PC-3 (cell line): ENCODE measurements around the gene SMARCD3. TPM values are rescaled to one million over a fixed set of nuclear protein-coding genes. Genes with fewer than 3 reads are reported as not detected.

ENCODE experiments used
- ATAC-seq: fragments of 200-7000 bp; cut with Tn5 transposase; 2 replicates; pipeline ENCODE4 v1.9.1; 2020; ENCODE audit warnings: mild to moderate bottlenecking, moderate library complexity
- BruUV-seq: library from RNA; stranded (reverse); fragments of 400-500 nt; replicated peaks from 2 replicates; lab custom pipeline; 2021; lab: Mats Ljungman, UMichigan
- CTCF ChIA-PET: fragments of 300-600 bp; sonication (Branson Sonifier 250); formaldehyde crosslinking; loops from one replicate; lab custom pipeline; 2022; ENCODE audit warnings: antibody characterized with exemption; lab: Charles Lee
- POLR2A ChIA-PET: fragments of 300-600 bp; sonication (Branson Sonifier 250); formaldehyde crosslinking; loops from one replicate; lab custom pipeline; 2022; ENCODE audit warnings: antibody characterized with exemption; ENCODE audit not compliant: unreplicated experiment; lab: Charles Lee
- DNase-seq: peaks from one replicate; pipeline ENCODE4 v3.0.0-alpha.2; 2015
- H2AFZ ChIP-seq: fragments of 300-600 bp; sonication (generic); 2 replicates; pipeline ENCODE4 v1.6.0; 2016; ENCODE audit warnings: antibody characterized with exemption, low read length
- H3F3A ChIP-seq: fragments of 300-600 bp; sonication (generic); one replicate; pipeline ENCODE4 v1.6.0; 2017; ENCODE audit warnings: antibody characterized with exemption, low read length, control low read depth, mild to moderate bottlenecking; ENCODE audit not compliant: unreplicated experiment
- H3K27ac ChIP-seq: fragments of 300-600 bp; sonication (generic); 2 replicates; pipeline ENCODE4 v1.5.1; 2016; ENCODE audit warnings: mild to moderate bottlenecking, low read length
- H3K27me3 ChIP-seq: fragments of 300-600 bp; sonication (generic); 2 replicates; pipeline ENCODE4 v1.6.1; 2016; ENCODE audit warnings: low read length, mixed read lengths
- H3K36me3 ChIP-seq: fragments of 300-600 bp; sonication (generic); 2 replicates; pipeline ENCODE4 v1.6.1; 2016; ENCODE audit warnings: low read depth, mixed run types, low read length, mixed read lengths
- H3K4me1 ChIP-seq: fragments of 300-600 bp; sonication (generic); 2 replicates; pipeline ENCODE4 v1.5.1; 2016; ENCODE audit warnings: low read length; ENCODE audit not compliant: insufficient read depth
- H3K4me2 ChIP-seq: fragments of 300-600 bp; sonication (generic); 2 replicates; pipeline ENCODE4 v1.6.0; 2016; ENCODE audit warnings: low read length
- H3K4me3 ChIP-seq: fragments of 300-600 bp; sonication (generic); 2 replicates; pipeline ENCODE4 v1.5.1; 2016; ENCODE audit warnings: mild to moderate bottlenecking, low read length, mixed read lengths
- H3K79me2 ChIP-seq: fragments of 300-600 bp; sonication (generic); 2 replicates; pipeline ENCODE4 v1.6.1; 2017; ENCODE audit warnings: low read length, mixed read lengths
- H3K9ac ChIP-seq: fragments of 300-600 bp; sonication (generic); 2 replicates; pipeline ENCODE4 v1.6.0; 2016; ENCODE audit warnings: mild to moderate bottlenecking, low read length
- H3K9me2 ChIP-seq: fragments of 300-600 bp; sonication (generic); replicated peaks from 2 replicates; pipeline ENCODE4 v1.6.1; 2016; ENCODE audit warnings: mixed run types, low read length, mixed read lengths
- H3K9me3 ChIP-seq: fragments of 300-600 bp; sonication (generic); 2 replicates; pipeline ENCODE4 v1.6.1; 2016; ENCODE audit warnings: low read length, mixed read lengths
- H4K20me1 ChIP-seq: fragments of 300-600 bp; sonication (generic); 2 replicates; pipeline ENCODE4 v1.6.1; 2016; ENCODE audit warnings: low read length, mixed read lengths
- EZH2 ChIP-seq: fragments of 300-600 bp; sonication (generic); IDR thresholded peaks from one replicate; pipeline ENCODE4 v1.6.1; 2017; ENCODE audit warnings: antibody characterized with exemption, mild to moderate bottlenecking, low read length; ENCODE audit not compliant: unreplicated experiment
- EZH2phosphoT487 ChIP-seq: fragments of 300-600 bp; sonication (generic); IDR thresholded peaks from 2 replicates; pipeline ENCODE4 v1.6.1; 2018; ENCODE audit warnings: mild to moderate bottlenecking, antibody characterized with exemption, low read length, borderline replicate concordance
- intact Hi-C: fragments of 100-400 bp; cut with micrococcal nuclease; formaldehyde crosslinking; loops from 2 replicates; pipeline ENCODE4 v1.9.0; 2023
- total RNA-seq: library from RNA; depleted of rRNA; stranded (reverse); fragments of >200 nt; gene quantifications from 2 replicates; pipeline ENCODE4 v1.2.3, GENCODE V29; 2014
- TF ChIP-seq, protein P1 (sequence below): fragments of 300-600 bp; sonication (generic); conservative IDR thresholded peaks from 2 replicates; pipeline ENCODE4 v1.5.1; 2017; ENCODE audit warnings: antibody characterized with exemption, low read depth, mild to moderate bottlenecking, low read length

SMARCD3 gene
- total RNA-seq, 1 experiment from 2014 or later, result 9.1 TPM

DNA sequence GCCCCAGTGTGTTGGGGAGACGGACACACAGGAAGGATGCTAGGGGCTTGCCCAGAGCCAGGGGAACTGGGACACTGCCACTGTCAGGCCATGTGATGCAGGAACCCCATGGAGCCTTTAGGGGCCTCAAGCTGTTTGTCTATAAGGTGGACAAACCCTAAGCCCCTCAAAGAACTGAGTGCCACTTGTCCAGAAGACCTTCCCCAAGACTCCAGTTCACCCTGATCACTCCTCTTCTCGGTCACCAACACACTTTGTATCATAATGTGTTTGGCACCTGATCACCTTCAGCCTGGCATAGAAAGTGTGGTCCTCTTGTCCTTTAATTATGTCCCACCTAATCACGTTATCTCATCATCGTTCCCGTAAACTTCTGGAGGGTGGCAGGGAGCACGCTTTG, 38.9 kb downstream of the SMARCD3 start:
- H3K79me2 ChIP-seq, result no peaks in the 10 kb centered on the region
- DNase-seq (no peak), ATAC-seq (no peak)
- TF ChIP-seq, protein P1, sequence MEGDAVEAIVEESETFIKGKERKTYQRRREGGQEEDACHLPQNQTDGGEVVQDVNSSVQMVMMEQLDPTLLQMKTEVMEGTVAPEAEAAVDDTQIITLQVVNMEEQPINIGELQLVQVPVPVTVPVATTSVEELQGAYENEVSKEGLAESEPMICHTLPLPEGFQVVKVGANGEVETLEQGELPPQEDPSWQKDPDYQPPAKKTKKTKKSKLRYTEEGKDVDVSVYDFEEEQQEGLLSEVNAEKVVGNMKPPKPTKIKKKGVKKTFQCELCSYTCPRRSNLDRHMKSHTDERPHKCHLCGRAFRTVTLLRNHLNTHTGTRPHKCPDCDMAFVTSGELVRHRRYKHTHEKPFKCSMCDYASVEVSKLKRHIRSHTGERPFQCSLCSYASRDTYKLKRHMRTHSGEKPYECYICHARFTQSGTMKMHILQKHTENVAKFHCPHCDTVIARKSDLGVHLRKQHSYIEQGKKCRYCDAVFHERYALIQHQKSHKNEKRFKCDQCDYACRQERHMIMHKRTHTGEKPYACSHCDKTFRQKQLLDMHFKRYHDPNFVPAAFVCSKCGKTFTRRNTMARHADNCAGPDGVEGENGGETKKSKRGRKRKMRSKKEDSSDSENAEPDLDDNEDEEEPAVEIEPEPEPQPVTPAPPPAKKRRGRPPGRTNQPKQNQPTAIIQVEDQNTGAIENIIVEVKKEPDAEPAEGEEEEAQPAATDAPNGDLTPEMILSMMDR, result no peak
- TF ChIP-seq EZH2phosphoT487 (no peak), EZH2 (no peak)
- no peak overlapping the region for H3K27ac ChIP-seq
- ChIA-PET POLR2A (no interaction called here), CTCF (no interaction called here)
- no peak overlapping the region for H3K4me2 ChIP-seq
- no peak overlapping the region for H3K9ac ChIP-seq
- BruUV-seq, result no TSS peak
- no peaks in the 10 kb centered on the region for H3K27me3 ChIP-seq
- H2AFZ ChIP-seq, result no peak overlapping the region
- no peaks in the 10 kb centered on the region for H4K20me1 ChIP-seq
- no peaks in the 10 kb centered on the region for H3K9me3 ChIP-seq
- intact Hi-C loops, result no loop called here
- H3F3A ChIP-seq, result no peaks in the 10 kb centered on the region
- H3K36me3 ChIP-seq, result peaks cover 12% of the 10 kb centered on the region; the same call in 1 of the 2 replicates
- no peaks in the 10 kb centered on the region for H3K9me2 ChIP-seq
- H3K4me1 ChIP-seq, result no peaks in the 10 kb centered on the region
- no peak overlapping the region for H3K4me3 ChIP-seq

DNA sequence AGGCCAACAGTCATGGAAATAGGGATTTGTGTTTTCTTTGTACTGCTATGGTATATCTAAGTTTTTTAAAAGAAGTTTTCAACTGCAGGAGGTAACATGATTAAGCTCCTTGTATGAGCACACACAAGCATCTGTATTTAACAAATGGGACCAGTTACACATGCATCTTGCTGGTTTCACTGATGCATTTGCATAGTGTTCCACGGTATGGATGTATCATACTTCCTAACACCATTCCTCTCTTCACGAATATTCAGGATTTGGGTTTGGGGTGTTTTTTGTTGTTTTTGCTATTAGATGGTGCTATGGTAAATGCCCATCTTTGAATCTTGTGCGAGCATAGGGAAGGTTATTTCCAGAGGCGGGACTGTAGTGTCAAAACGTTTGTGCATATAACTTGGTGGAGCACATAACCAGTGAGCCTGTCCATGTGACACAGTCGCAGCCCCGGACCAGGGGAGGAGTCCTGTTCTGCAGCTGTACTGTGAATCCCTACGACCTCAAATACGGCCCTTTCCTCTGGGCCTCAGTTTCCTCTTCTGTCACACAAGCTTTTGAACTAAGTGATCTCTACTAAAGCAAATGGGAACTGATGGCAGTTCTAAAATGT, 40.1 kb downstream of the SMARCD3 start:
- CTCF ChIA-PET, result no interaction called here
- POLR2A ChIA-PET, result interaction anchor here (0.5 to 0.7 kb wide), 2 partner anchors 19 to 116 kb away, joined by 3 to 4 read pairs; no protein-coding TSS in a partner anchor

DNA sequence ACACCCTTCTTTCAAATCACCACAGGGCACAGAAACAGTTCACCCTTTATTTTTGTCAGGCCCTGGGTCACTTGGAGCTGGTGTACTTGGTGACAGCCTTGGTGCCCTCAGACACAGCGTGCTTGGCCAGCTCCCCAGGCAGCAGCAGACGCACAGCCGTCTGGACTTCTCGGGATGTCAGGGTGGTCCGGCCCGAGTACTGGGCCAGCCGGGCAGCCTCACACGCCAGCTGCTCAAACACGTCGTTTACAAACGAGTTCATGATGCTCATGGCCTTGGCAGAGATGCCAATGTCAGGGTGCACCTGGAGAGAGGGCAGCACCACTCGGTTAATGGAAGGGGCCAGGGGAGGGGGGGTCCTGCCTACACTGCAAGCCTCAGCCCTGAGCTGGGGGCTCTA, 40.7 kb downstream of the SMARCD3 start:
- Histone ChIP-seq H3K4me1 (no peaks in the 10 kb centered on the region), H3K4me3 (no peak overlapping the region), H3K79me2 (no peaks in the 10 kb centered on the region), H3K4me2 (no peak overlapping the region), H3K27ac (no peak overlapping the region), H3F3A (no peaks in the 10 kb centered on the region), H3K9me2 (no peaks in the 10 kb centered on the region), H4K20me1 (no peaks in the 10 kb centered on the region), H2AFZ (no peak overlapping the region), H3K9ac (no peak overlapping the region), H3K27me3 (peaks cover 11% of the 10 kb centered on the region; the same call in 1 of the 2 replicates), H3K36me3 (no peaks in the 10 kb centered on the region), H3K9me3 (no peaks in the 10 kb centered on the region)
- intact Hi-C loops, result no loop called here
- no peak for ATAC-seq
- no peak for DNase-seq
- no TSS peak for BruUV-seq
- ChIA-PET POLR2A (no interaction called here), CTCF (no interaction called here)
- TF ChIP-seq EZH2, result no peak

More for the DNA sequence above, 40.1 kb downstream of the SMARCD3 start:
- ATAC-seq (no peak), DNase-seq (no peak)
- Histone ChIP-seq H3F3A (no peaks in the 10 kb centered on the region), H3K36me3 (no peaks in the 10 kb centered on the region; the same call in 1 of the 2 replicates), H3K9me2 (no peaks in the 10 kb centered on the region), H3K27ac (no peak overlapping the region), H3K79me2 (no peaks in the 10 kb centered on the region), H3K4me3 (no peak overlapping the region), H2AFZ (no peak overlapping the region), H4K20me1 (no peaks in the 10 kb centered on the region), H3K9ac (no peak overlapping the region), H3K4me2 (no peak overlapping the region), H3K9me3 (no peaks in the 10 kb centered on the region), H3K4me1 (no peaks in the 10 kb centered on the region), H3K27me3 (peaks cover 5% of the 10 kb centered on the region; the same call in 1 of the 2 replicates)
- intact Hi-C loops, result no loop called here
- no TSS peak for BruUV-seq
- TF ChIP-seq, protein P1, result no peak
- no peak for TF ChIP-seq EZH2
- no peak for TF ChIP-seq EZH2phosphoT487
